DLD1 (cell line): ENCODE results near the gene RAB15.

Experiments used
- in situ Hi-C: cut with HindIII; loops from 2 replicates; pipeline ENCODE4 v1.10.0; 2017; ENCODE audit warnings: low sequenced_read_pairs

The RAB15 gene

GRCh38 chr14:64971943-64972791, at the start of gene RAB15:
TSS of gene RAB15 (minus strand) at chr14:64972336. CDS start at chr14:64972076, 260 bp downstream.
- in situ Hi-C loops = no loop called here

- in situ Hi-C loops = no loop called here
These were observed 47.9 kb upstream of the RAB15 start for GRCh38 chr14:65019944-65020566.

- in situ Hi-C loops = no loop called here
These were observed 44.3 kb upstream of the RAB15 start for GRCh38 chr14:65016471-65016870.

- in situ Hi-C loops = no loop called here
These were observed 43.3 kb upstream of the RAB15 start for GRCh38 chr14:65015391-65015790.

GRCh38 chr14:65012353-65012752, 40.2 kb upstream of the RAB15 start:
- in situ Hi-C loops = no loop called here

GRCh38 chr14:65011538-65011937, 39.4 kb upstream of the RAB15 start:
- in situ Hi-C loops = no loop called here

GRCh38 chr14:65010211-65010931, 38.2 kb upstream of the RAB15 start:
- in situ Hi-C loops = no loop called here

GRCh38 chr14:65007202-65007601, 35.1 kb upstream of the RAB15 start:
- in situ Hi-C loops = no loop called here

- in situ Hi-C loops = no loop called here
These were observed 34.2 kb upstream of the RAB15 start for GRCh38 chr14:65006261-65006721.

GRCh38 chr14:65003394-65003793, 31.3 kb upstream of the RAB15 start:
- in situ Hi-C loops = no loop called here

GRCh38 chr14:65002586-65003210, 30.6 kb upstream of the RAB15 start:
- in situ Hi-C loops = no loop called here

GRCh38 chr14:65001723-65002122, 29.6 kb upstream of the RAB15 start:
- in situ Hi-C loops = no loop called here

- in situ Hi-C loops = no loop called here
These were observed 28.9 kb upstream of the RAB15 start for GRCh38 chr14:65000898-65001591.

GRCh38 chr14:64998455-64998931, 26.4 kb upstream of the RAB15 start:
- in situ Hi-C loops = no loop called here

- in situ Hi-C loops = no loop called here
These were observed 25.1 kb upstream of the RAB15 start for GRCh38 chr14:64997108-64997794.

GRCh38 chr14:64995291-64995690, 23.2 kb upstream of the RAB15 start:
- in situ Hi-C loops = no loop called here

- in situ Hi-C loops = no loop called here
These were observed 22.4 kb upstream of the RAB15 start for GRCh38 chr14:64994540-64994939.

GRCh38 chr14:64993266-64993930, 21.3 kb upstream of the RAB15 start:
- in situ Hi-C loops = no loop called here

- in situ Hi-C loops = no loop called here
These were observed 20.3 kb upstream of the RAB15 start for GRCh38 chr14:64992328-64992885.
